GM18868 (cell line): Measurements from ENCODE around the gene LPAR1.

Experiments
- ATAC-seq: cut with Tn5 transposase; IDR thresholded peaks from one replicate; pipeline ENCODE4 v1.9.1; 2021; ENCODE audit warnings: mild to moderate bottlenecking, moderate library complexity; ENCODE audit not compliant: unreplicated experiment

LPAR1 gene

GRCh38 chr9:110967196-110967595 lies 71.1 kb downstream of the LPAR1 start:
- no peak for ATAC-seq

- no peak for ATAC-seq
Measured at GRCh38 chr9:110960288-110960687, 78.0 kb downstream of the LPAR1 start.

GRCh38 chr9:110958847-110959246 lies 79.4 kb downstream of the LPAR1 start:
- no peak for ATAC-seq

GRCh38 chr9:110954822-110955291 lies 83.4 kb downstream of the LPAR1 start:
- peak; percentile 76 for ATAC-seq

GRCh38 chr9:110952540-110952859 lies 85.8 kb downstream of the LPAR1 start:
- ATAC-seq, result no peak

- ATAC-seq, result no peak
Measured at GRCh38 chr9:110951805-110952539, 86.3 kb downstream of the LPAR1 start.

GRCh38 chr9:110950041-110950645 lies 88.1 kb downstream of the LPAR1 start:
- no peak for ATAC-seq

- no peak for ATAC-seq
Measured at GRCh38 chr9:110949081-110949480, 89.2 kb downstream of the LPAR1 start.

GRCh38 chr9:110947491-110948044 lies 90.7 kb downstream of the LPAR1 start:
- no peak for ATAC-seq

- ATAC-seq, result no peak
Measured at GRCh38 chr9:110942522-110942921, 95.7 kb downstream of the LPAR1 start.

GRCh38 chr9:110940951-110941557 lies 97.2 kb downstream of the LPAR1 start:
- ATAC-seq, result no peak

- ATAC-seq, result no peak
Measured at GRCh38 chr9:110939573-110939972, 98.7 kb downstream of the LPAR1 start.

- ATAC-seq, result no peak
Measured at GRCh38 chr9:110939047-110939446, 99.2 kb downstream of the LPAR1 start.

GRCh38 chr9:110938242-110938641 lies 100.0 kb downstream of the LPAR1 start:
- no peak for ATAC-seq

GRCh38 chr9:110936719-110937452 lies 101.4 kb downstream of the LPAR1 start:
- no peak for ATAC-seq

GRCh38 chr9:110936237-110936636 lies 102.0 kb downstream of the LPAR1 start:
- ATAC-seq, result no peak

- no peak for ATAC-seq
Measured at GRCh38 chr9:110935829-110936228, 102.4 kb downstream of the LPAR1 start.

- ATAC-seq, result peak; percentile 69
Measured at GRCh38 chr9:110933350-110934001, 104.8 kb downstream of the LPAR1 start.

GRCh38 chr9:110932863-110933262 lies 105.4 kb downstream of the LPAR1 start:
- no peak for ATAC-seq

- ATAC-seq, result no peak
Measured at GRCh38 chr9:110928599-110928998, 109.7 kb downstream of the LPAR1 start.
